ENCODE data around the gene DZIP3.
"Not testable (repeated sequence)": the region's sequence is repeated elsewhere in the genome, so short reads cannot be mapped to it uniquely, and the experiment has no call there.

Gene DZIP3

DNA sequence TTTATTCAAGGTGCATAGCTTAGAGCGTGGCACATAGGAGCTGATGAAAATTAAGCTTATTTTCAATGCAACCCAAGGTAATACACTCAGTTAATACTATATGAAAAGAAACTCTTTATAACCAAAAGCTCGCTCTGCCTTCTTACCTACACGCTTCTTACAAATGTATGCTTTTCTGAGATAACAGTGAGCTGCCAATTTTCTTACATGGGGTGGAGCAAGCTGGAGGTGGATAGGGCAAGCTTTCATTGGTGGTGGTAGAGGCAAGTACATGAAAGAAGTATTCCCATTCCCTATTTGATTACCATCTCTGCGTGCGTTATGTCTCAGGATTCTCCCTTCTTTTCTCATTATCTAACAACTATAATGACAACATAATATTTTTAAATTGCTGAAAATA, 8.9 kb downstream of the DZIP3 start:
- DNase-seq (ENCODE audit: low read depth in 2 of 2), result no peak

DNA sequence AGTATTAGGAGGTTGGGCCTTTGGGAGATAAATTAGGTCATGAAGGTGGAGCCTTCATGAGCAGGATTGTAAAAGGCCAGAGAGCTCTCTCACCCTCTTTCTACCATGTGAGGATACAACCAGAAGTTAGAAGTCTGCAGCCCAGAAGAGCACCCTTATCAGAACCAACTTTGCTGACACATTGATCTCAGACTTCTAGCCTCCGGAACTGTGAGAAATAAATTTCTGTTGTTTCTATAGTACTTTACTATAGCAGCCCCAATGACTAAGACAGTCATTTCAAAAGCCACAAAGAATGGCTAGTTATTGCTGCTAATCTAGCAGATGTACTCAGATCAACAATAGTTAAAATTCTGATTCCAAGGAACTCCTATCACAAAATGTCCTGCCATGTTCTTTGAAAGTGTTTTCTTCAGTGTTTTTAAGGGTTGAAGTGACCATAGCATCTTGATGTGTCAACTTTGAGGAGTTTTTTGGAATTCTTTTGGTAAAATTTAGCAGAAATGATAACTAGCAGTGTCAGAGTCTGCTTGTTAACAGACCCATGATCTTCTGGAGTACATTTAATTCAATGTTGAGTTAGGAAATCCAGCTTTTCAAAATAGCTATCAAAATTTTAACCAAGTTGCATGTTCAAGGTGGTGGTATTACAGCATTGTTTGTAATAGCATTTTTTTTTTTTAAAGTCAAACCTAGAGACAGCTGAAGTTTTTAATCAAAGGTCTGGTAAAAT, 10.3 kb downstream of the DZIP3 start:
- no peak for DNase-seq (ENCODE audit: low read depth in 2 of 2)

DNA sequence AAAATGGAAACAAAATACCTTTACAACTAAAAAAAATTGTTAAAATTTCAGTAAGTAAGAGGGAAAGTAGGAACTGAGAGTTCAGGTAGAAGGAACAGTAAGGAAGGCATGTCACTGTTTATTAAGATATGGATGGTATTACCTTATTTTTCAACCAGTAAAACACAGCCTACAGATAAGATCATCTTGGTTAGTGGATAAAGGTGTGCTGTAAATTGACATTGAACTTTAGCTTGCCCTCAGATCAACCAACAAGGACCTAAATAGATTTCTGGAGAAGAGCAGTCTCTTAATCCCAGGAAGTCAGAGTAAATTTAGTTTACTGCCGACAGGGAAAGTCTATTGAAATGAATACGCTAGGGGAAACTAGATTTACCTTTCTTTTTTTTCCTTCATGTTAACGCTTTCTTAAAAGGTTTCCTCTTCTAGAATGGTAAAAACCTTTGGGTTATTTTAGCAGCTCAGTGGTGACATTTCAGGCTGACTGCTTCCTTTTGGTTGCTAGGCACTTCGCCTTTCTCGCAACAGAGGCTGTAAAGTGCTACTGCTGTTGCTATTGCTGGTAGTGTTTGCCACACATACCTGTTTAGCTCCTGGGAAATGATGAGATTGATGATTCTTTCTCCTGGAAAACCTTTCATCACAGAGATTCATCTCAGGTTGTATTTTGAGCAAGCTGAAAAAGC, 12.9 kb downstream of the DZIP3 start:
- no peak for DNase-seq (ENCODE audit: low read depth in 2 of 2)

DNA sequence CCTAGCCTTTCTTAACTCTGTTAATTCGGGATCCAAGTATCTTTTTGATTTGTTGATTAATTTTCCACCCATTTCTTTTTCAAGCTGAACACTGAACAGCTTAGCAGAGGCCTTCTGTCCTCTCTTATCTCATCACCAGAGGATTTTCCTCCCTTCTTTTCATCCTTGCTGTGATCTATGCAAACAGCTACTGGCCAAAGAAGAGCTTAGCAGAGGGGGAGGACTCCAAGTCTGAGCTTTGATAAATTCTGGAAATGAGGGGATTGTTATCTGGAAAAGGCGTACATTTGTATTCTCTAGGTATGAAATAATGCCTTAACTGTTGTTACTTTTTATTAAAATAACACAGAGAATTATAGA, 13.4 kb downstream of the DZIP3 start:
- DNase-seq (ENCODE audit: low read depth in 2 of 2), result no peak

DNA sequence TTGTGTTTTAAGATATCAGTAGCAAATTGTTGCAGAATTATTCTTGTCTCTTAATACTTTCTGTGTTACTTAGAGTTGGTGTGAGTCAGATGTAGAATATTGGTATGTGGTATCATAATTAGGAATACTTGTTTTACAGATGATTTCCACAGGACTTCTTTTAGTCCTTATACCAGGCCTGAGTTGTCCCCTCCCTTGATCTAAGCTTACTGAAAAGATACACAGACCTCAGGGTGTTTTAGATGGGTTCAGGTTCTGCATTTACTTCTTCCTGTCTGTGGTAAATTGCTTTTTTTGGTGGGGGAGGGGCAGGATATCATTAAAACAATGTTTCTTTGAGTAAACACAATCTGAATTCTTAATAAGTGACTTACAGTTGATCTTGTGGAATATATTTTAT, 14.2 kb downstream of the DZIP3 start:
- DNase-seq (ENCODE audit: low read depth in 2 of 2), result no peak

DNA sequence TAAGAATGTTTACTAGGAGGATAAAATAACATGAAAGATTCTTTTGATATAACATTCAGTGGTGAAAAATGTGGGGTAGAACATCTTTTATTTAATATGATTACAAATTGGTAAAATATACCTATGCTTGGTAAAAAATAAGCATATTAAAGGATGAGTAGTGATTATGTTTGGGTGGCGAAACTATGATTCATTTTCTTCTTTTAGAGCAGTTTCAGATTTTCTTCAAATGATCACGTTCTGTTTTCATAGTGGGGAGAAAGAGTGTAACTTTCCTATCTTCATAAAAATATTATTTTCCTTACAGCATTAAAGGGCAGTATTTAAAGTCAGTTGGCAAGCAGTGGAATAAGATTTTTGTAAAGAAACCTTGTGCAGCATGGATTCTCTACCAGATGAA, 15.5 kb downstream of the DZIP3 start:
- DNase-seq (ENCODE audit: low read depth in 2 of 2), result no peak

DNA sequence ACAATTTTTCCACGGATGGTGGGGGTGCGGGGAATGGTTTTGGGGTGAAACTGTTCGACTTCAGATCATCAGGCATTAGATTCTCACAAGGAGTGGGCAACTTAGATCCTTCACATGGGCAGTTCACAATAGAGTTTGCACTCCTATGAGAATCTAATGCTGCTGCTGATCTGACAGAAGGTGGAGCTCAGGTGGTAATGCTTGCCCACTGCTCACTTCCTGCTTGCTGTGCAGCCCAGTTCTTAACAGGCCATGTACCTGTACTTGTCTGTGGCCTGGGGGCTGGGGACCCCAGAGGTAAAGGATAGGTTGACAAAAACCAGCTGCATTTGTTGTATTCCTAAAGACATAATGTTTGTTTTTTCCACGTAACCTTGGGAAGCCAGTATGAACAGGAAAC, 16.0 kb downstream of the DZIP3 start:
- DNase-seq (ENCODE audit: low read depth in 2 of 2), result no peak

DNA sequence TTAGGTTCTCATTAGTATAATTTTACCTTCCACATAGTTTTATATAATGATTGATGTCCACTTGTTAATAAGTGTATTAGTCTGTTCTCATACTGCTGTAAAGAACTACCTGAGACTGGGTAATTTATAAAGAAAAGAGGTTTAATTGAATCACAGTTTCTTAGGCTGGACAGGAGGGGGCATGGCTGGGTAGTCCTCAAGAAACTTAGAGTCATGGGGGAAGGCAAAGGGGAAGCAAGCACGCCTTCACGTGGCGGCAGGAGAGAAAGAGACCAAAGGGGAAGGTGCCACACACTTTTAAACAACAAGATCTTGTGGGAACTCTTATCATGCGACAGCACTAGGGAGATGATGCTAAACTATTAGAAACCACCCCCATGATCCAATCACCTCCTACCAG, 19.2 kb downstream of the DZIP3 start:
- no peak for DNase-seq (ENCODE audit: low read depth in 2 of 2)

DNA sequence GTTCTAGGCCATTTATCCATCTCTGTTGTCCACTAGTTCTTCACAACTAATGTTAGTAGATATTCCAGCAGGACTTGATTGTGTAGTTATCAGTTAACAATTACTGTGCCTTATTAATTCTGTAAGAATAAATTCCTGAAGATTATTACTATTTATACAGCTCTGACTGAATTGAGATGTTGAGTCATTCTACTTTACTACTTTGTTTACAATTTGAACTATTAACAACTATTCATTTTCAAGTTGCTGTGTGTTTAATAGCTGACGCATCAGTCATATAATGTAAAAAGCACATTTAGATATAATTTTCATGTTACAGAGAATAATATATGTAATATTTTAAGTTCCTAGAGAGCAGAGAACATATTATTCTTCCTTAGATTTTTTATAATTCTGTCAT, 21.1 kb downstream of the DZIP3 start:
- DNase-seq (ENCODE audit: low read depth in 2 of 2), result no peak

DNA sequence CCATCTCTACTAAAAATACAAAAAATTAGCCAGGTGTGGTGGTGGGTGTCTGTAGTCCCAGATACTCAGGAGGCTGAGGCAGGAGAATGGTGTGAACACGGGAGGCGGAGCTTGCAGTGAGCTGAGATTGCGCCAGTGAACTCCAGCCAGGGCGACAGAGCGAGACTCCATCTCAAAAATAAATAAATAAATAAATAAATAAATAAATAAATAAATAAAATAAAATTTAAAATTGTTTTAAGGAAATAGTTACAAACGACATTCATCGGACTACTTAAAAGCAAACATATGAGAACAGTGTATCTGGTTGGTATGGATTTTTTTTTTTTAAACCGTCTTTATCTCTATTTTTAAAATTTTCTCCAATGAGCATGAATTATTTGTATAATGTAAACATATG, 26.6 kb downstream of the DZIP3 start:
- not testable (repeated sequence) for DNase-seq (ENCODE audit: low read depth in 2 of 2)

DNA sequence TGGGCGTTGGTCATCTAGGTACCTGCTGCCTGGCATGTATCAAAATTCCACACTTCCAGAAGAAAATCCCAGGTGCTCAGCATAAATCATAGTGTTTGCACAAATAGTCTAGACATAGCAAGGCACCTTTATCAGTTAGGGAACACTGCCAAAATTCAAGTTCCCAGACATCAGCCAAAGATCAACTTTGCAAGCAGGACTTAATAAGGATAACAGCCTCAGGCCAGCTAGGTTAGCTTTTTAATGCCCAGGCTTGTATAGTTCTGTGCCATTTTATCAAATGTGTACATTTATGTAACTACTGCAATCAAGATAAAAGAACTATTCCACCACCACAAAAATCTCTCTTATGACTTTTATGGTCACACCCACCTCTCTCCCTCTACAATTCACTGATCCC, 30.7 kb downstream of the DZIP3 start:
- no peak for DNase-seq (ENCODE audit: low read depth in 2 of 2)

DNA sequence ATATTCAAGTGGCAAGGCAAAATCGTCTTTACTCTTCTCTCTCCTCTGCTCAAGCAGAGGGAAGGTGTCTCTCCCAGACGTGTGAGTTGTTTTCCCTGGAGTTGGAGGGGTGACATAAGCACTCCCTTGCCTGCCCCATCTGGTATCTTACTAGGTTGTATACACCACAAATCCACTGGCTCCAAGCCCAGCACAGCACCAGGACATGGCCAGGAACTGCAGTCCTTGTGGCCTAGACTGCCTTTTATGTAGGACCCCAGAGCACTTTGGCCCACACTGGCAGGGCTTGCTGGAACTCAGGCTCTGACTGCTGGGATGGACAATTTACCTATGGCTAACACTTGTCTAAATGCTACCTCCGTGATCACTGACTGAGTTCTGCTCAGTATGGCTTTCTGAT, 34.0 kb downstream of the DZIP3 start:
- no peak for DNase-seq (ENCODE audit: low read depth in 2 of 2)

DNA sequence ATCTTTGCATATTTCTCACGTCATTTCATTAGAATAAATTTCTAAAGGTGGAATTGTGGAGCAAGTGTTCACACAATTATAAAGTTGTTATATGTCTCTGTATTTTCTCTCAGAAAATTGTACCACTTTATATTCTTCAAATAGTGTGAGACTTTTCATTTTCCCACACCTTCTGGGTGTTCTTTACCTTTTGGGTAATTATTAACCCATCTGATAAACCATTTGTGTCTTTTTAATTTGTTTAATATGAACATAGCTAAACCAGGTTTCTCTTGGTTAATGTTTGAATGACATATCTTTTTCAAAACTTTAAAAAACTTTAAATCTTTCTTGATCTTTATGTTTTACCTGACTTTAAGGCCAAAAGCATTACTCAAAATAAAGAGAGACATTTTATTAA, 40.5 kb downstream of the DZIP3 start:
- DNase-seq (ENCODE audit: low read depth in 2 of 2), result no peak

DNA sequence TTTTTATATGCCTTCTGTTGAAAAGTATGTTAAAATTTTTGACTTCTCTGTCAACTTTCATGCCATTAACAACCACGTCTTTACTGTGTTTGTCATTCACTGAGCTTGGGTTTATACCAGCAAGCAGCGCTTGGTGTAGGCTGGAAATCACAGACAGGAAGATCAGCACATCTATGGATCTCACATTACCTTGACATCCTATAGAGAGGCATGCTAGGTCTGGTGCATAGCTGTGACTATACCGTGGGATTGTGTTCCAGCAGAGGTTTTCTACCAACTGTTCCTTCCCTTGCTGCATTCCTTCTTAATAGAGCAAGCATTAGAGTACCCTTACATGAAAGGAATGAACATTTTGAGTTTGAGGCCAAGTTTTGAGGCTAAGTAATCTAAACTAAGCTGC, 53.0 kb downstream of the DZIP3 start:
- no peak for DNase-seq (ENCODE audit: low read depth in 2 of 2)

DNA sequence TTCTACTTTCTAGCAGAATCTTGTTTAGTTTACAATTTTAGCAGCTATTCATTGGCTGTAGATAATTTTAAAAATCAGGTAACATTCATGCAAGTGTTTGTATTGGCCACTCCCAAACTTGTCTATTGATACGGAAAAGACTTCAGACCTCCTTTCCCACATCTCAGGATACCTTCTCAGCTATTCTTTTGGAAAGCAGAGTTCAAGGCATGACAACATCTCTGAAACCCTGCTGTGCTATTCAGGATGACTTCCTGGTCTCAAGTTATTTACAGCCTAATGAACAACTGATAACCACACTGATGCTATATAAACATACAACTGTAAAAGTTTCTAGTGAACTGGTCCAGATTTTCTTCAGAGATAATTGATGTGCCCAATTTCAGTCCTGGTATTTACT, 55.8 kb downstream of the DZIP3 start:
- DNase-seq (ENCODE audit: low read depth in 2 of 2), result no peak

DNA sequence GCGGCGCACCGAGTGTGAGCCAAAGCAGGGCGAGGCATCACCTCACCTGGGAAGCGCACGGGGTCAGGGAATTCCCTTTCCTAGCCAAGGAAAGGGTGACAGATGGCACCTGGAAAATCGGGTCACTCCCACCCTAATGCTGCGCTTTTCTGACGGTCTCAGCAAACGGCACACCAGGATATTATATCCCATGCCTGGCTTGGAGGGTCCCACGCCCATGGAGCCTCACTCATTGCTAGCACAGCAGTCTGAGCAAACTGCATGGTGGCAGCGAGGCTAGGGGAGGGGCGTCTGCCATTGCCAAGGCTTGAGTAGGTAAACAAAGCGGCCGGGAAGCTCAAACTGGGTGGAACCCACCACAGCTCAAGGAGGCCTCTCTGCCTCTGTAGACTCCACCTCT, 66.1 kb downstream of the DZIP3 start:
- not testable (repeated sequence) for DNase-seq (ENCODE audit: low read depth in 2 of 2)

DNA sequence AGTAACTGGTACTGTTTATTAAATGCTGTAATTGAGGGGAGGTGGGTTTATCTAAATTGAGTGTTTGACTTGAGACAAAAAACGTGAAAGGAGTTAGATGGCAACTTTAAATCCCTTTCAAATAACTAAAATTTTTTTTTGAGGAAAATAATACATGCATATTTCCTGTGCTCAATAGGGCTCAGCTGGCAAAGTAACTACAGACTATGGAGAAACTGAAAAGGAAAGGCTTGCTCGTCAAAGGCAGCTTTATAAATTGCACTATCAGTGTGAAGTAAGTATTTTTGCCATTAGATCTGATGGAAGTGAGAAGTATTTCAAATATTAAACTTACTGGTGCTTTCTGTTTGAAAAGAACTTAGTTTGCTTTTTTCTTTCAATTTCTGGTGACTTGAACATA, 72.2 kb downstream of the DZIP3 start:
- no peak for DNase-seq (ENCODE audit: low read depth in 2 of 2)

DNA sequence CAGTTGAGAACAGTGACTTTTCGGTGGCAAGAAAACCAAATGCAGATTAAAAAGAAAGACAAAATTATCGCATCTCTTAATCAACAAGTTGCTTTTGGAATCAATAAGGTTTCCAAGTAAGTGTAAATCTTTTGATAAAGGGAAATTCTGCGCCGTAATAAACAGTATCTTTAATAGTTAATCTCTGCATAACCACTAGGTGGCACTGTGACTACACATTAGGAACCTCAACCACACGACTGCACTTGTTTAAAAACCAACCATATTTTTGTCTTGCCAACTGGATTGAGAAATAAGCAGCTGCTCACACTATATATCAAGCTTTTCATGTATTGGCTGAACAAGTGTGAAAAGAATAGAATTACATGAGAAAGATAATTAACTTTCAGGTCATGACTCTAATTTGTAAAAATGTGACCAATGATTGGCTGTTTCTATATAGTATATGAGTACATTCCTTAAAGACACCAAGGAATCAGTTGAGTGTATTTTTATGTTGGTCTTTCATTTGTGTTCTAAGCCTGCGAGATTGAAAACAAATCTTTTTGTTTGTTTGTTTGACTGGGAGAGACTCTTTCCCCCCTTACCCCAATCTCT, 72.7 kb downstream of the DZIP3 start:
- peak; percentile 35 to 42 for DNase-seq (ENCODE audit: low read depth in 2 of 2)

DNA sequence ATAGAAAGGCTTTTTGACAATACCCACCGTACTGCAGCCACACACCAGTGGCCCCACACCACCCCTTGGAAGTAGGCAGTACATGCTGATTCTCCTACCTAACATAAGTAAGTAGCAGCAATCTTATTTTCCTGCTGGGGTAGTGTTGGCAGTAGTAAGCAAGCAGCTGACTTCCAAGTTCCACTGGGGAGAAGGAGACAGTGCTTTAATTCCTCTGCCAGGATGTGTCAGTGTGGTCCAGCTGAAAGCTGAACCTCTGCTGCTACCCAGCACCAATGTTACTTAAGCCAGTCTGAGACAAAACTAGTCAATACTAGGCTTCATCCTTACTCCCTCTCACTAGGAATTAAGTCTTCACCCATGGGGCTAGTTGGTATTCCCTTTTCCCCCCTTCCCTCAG, 74.7 kb downstream of the DZIP3 start:
- DNase-seq (ENCODE audit: low read depth in 2 of 2), result no peak

DNA sequence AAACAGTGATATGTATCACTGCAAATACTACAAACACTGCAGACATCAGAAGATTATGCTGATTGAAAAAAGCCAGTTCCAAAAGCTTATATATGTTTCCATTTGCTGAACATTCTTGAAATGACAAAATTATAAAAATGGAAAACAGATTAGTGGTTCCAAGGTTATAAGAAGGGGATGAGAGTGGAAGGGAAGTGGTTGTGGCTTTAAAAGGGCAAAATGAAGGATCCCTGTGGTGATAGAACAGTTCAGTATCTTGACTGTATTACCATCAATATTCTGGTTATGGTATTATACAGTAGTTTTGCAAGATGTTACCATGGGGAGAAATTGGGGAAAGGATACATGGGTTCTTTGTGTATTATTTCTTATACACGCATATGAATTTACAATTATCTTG, 77.8 kb downstream of the DZIP3 start:
- no peak for DNase-seq (ENCODE audit: low read depth in 2 of 2)

DNA sequence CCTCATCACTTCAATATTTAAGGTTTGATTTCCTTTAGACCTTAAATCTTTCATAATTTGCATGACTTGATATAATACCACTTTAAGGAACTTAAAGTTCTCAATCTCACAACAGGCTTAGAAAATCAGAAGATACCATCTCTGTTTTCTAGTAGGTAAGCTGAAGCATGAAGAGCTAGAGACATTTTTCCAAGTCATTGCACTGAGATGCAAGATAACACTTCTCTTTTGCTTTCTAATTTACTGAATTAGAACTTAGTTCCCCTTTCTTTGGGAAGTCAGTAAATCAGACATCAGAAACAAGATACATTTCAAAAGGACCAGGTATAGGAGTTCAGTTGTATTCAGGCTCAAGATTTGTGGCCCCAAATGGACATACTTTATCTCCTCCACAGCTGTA, 79.7 kb downstream of the DZIP3 start:
- no peak for DNase-seq (ENCODE audit: low read depth in 2 of 2)

DNA sequence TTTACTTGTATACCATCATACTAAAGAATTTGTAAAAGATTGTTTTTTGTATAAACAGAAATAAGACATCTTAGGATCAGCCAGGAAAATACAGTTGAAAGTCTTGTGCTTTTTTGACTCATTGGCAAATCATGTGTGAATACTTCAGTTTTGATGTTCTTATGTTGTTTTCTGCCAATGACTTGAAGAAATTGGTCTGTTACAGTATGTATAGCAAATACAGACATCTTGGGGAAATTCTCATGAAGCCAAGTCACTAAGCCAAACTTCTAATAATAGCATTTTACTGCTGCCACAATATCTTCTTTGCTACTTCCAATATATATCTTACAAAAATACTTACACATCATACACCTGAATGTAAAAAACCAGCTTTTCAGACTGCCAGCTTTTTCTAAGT, 83.2 kb downstream of the DZIP3 start:
- DNase-seq (ENCODE audit: low read depth in 2 of 2), result no peak

DNA sequence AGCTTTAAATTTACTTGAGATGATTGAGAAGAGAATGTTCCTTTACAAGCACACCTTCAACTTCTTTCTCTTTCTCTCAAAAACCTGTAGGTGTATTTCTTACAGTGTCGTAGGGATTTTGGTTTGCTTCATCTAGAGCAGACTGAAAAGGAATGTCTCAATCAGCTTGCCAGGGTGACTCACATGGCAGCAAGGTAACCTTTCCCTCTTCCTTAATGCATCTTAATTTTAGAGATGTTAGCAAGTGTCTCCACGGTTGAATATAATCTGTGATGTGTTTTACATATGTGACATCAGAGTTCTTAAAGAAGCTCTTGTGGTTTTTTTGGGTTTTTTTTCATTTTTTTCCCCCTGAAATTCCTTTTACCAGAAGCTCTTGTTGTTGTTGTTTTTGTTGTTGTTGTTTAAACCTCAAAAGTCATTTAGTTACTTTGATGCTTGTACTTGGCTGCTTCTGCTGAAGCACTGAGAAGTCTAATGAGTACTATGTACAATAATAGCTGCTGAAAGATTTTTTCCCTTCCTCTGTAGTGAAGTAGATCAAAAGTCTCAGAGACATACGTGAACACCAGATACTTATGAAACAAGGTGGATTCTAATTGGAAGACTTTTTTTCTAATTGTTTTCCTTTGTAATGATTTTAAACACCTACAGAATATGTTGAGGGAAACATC, 84.6 kb downstream of the DZIP3 start:
- DNase-seq (ENCODE audit: low read depth in 2 of 2), result no peak

All from fibroblast of skin of left biceps (primary cell).